Measurements from ENCODE around the gene CACNA1I. TPM values are rescaled to one million over a fixed set of nuclear protein-coding genes. Genes with fewer than 3 reads are reported as not detected.

CACNA1I gene
- total RNA-seq, 2 donors from 2014 or later: 0.33 to 0.52 TPM

DNA sequence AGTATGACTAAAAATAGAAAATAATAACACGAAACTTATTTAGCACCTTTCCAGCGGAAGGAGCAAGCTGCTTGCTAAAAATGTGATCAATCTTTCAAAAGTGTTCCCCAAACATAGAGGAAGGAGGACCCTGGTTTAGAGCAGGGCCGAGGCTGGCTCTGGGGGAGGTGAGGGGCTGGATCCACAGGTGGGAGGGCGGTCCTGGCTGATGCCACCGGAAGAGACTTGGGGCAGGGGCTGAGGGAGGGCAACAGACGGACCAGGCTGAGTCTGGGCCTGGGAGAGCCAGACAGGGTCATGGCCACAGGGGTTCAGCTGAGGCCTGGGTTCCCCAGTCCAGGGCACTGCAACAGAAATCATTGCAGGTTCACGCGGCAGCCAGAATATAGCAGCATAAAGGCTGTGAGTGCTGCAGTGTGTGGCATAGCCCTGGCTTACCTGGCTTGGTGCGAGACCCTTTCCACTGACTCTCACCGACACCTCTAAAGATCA is 143.3 kb downstream of the CACNA1I start:
- Histone ChIP-seq H3K4me1 (peaks cover 10% of the 10 kb centered on the region), H3K27me3 (no peaks in the 10 kb centered on the region), H3K9me3 (no peaks in the 10 kb centered on the region), H3K4me3 (no peak overlapping the region), H3K27ac (no peak overlapping the region), H3K36me3 (replicated peaks in 1 of 2; ENCODE audit: insufficient read depth in 1 of 2, low read depth in 2 of 2) (no peaks in the 10 kb centered on the region)
- intact Hi-C loops (cut with DNase I): no loop called here
- no peak for TF ChIP-seq CTCF (IDR thresholded peaks at IDR 0.05)
- no peak for TF ChIP-seq POLR2A (IDR thresholded peaks at IDR 0.05)
- no peak for DNase-seq
- no peak for ATAC-seq
- WGBS, 2 donors: 85 to 90% methylated on average over 10 of the region's 10 CpGs

DNA sequence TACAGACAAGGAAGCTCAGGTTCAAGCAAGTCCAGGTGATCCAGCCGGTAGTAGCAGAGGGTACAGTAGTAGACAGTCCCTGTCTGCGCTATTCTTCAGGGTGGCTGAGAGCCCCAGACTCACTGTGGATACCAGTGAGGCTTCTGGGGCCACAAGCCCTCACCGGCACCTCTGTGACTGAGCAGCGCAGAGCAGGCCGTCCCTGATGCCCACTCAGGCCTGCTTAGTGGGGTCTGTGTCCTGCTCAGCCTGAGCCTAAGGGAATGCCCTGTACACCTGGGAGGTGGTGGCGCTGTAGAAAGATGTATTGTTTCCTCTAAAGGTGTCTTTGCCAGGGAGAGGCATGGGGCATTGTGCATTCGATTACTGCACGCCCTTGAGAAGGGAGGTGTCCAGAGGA is 143.8 kb downstream of the CACNA1I start:
- no peak overlapping the region for H3K27ac ChIP-seq
- no peak overlapping the region for H3K4me3 ChIP-seq
- TF ChIP-seq CTCF (IDR thresholded peaks at IDR 0.05) (no peak), POLR2A (IDR thresholded peaks at IDR 0.05) (no peak)
- H3K27me3 ChIP-seq: no peaks in the 10 kb centered on the region
- DNase-seq (no peak), ATAC-seq (no peak)
- H3K9me3 ChIP-seq: no peaks in the 10 kb centered on the region
- H3K4me1 ChIP-seq: peaks cover 10% of the 10 kb centered on the region
- 80% methylated on average over 3 to 8 of the region's 8 CpGs for WGBS, 2 donors
- no peaks in the 10 kb centered on the region for H3K36me3 ChIP-seq (replicated peaks in 1 of 2; ENCODE audit: insufficient read depth in 1 of 2, low read depth in 2 of 2)
- intact Hi-C loops (cut with DNase I): no loop called here

DNA sequence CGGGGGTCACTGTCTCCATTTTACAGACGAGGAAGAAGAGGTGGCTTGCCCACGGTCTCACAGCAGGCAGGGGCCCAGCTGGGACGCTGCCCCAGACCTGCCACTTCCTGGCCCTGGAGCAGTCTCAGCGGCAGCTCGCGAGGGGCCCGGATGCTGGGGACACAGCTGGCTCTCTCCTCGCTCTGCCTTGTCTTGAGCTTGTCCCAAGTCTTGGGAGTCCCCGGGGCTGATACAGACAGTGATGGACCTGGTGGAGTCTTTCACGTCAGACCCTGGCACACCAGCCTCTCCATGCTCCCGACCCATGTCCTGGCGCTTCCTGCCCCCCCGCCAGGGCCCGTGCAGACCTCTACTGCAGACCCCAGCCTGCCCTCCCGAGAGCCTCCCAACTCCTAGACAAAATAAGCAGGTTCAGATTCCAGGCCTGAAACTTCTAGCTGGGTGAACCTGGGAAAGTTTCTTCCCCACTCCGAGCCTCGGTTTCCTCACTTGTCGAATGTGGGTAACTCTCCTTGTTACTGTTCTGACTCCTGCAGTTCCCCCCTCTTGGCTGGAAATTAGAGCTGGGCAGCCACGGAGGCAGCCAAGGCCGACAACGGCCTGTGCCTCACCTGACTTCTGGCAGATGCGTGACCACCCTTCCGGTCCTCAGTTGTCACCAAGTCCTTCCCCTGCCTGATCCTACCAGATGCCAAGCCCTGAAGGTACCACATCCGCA is 145.4 kb downstream of the CACNA1I start:
- no peak for ATAC-seq
- H3K36me3 ChIP-seq (replicated peaks in 1 of 2; ENCODE audit: insufficient read depth in 1 of 2, low read depth in 2 of 2): no peaks in the 10 kb centered on the region
- intact Hi-C loops (cut with DNase I): no loop called here
- 69 to 78% methylated on average over 18 to 25 of the region's 25 CpGs for WGBS, 2 donors
- no peak overlapping the region for H3K27ac ChIP-seq
- H3K4me3 ChIP-seq: no peak overlapping the region
- H3K4me1 ChIP-seq: peaks cover under 1% of the 10 kb centered on the region
- TF ChIP-seq CTCF (IDR thresholded peaks at IDR 0.05) (no peak), POLR2A (IDR thresholded peaks at IDR 0.05) (no peak)
- no peak for DNase-seq
- H3K27me3 ChIP-seq: no peaks in the 10 kb centered on the region
- no peaks in the 10 kb centered on the region for H3K9me3 ChIP-seq

DNA sequence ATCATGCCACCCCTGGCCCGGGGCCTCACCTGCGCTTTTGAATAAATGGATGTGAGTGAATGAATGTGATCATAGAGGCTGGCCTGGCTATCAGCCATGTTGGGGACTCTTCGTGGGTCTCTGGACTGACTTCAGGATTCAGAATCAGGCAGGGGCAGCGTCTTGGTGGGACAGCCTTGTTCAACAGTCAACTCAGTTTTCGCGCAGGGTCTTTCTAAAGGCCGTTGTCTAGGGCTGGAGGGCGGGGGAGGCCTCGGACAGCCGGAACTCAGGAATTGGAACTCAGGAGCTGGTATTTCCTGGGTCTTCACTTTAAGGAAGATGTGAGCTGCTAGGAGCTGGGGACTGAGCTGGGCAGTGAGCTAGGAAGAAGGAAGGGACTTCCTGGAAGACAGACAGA is 146.0 kb downstream of the CACNA1I start:
- ATAC-seq (no peak), DNase-seq (no peak)
- Histone ChIP-seq H3K27ac (no peak overlapping the region), H3K4me1 (no peaks in the 10 kb centered on the region), H3K4me3 (no peak overlapping the region), H3K36me3 (replicated peaks in 1 of 2; ENCODE audit: insufficient read depth in 1 of 2, low read depth in 2 of 2) (no peaks in the 10 kb centered on the region), H3K27me3 (no peaks in the 10 kb centered on the region), H3K9me3 (no peaks in the 10 kb centered on the region)
- TF ChIP-seq CTCF (IDR thresholded peaks at IDR 0.05) (no peak), POLR2A (IDR thresholded peaks at IDR 0.05) (no peak)
- intact Hi-C loops (cut with DNase I): no loop called here
- 73 to 80% methylated on average over 10 of the region's 10 CpGs for WGBS, 2 donors

GRCh38 chr22:39717099-39717498 is 146.5 kb downstream of the CACNA1I start:
- Histone ChIP-seq H3K4me3 (no peak overlapping the region), H3K4me1 (no peaks in the 10 kb centered on the region), H3K36me3 (replicated peaks in 1 of 2; ENCODE audit: insufficient read depth in 1 of 2, low read depth in 2 of 2) (no peaks in the 10 kb centered on the region), H3K27ac (no peak overlapping the region), H3K27me3 (no peaks in the 10 kb centered on the region), H3K9me3 (no peaks in the 10 kb centered on the region)
- DNase-seq (no peak), ATAC-seq (no peak)
- no peak for TF ChIP-seq CTCF (IDR thresholded peaks at IDR 0.05)
- no peak for TF ChIP-seq POLR2A (IDR thresholded peaks at IDR 0.05)
- 38 to 42% methylated on average over 8 of the region's 8 CpGs for WGBS, 2 donors
- intact Hi-C loops (cut with DNase I): no loop called here

Data from body of pancreas (tissue), 4 donors.